Activated CD8-positive, alpha-beta memory T cell treated with anti-CD3 and anti-CD28 coated beads, Interleukin-2, amount 10 ng/mL, durations not matched to agents 7 days and 5 days (primary cell): ENCODE results near the gene CAMSAP1. TPM values are rescaled to one million over a fixed set of nuclear protein-coding genes. Genes with fewer than 3 reads are reported as not detected.
"Not testable (repeated sequence)": the region's sequence is repeated elsewhere in the genome, so short reads cannot be mapped to it uniquely, and the experiment has no call there.

Experiments
- ATAC-seq: fragments of 150-1000 bp; cut with Tn5 transposase; one replicate; pipeline ENCODE4 v1.10.0; 2021; ENCODE audit warnings: moderate library complexity
- CTCF ChIA-PET: fragments of 350-600 bp; sonication (Branson Sonifier 250); formaldehyde crosslinking; loops from one replicate; lab custom pipeline; 2021; ENCODE audit warnings: antibody characterized with exemption; lab: Charles Lee
- DNase-seq: peaks from one replicate; pipeline ENCODE4 v3.0.0-alpha.2; 2020
- H3K27ac Mint-ChIP-seq: one replicate; pipeline ENCODE4 v1.8.0; 2021; ENCODE audit warnings: mild to moderate bottlenecking, mixed read lengths
- H3K27me3 Mint-ChIP-seq: one replicate; pipeline ENCODE4 v1.8.0; 2021; ENCODE audit warnings: mixed read lengths
- H3K36me3 Mint-ChIP-seq: one replicate; pipeline ENCODE4 v1.8.0; 2021; ENCODE audit warnings: mild to moderate bottlenecking, mixed read lengths
- H3K4me1 Mint-ChIP-seq: one replicate; pipeline ENCODE4 v1.8.0; 2021; ENCODE audit warnings: mixed read lengths
- H3K4me3 Mint-ChIP-seq: one replicate; pipeline ENCODE4 v1.8.0; 2021; ENCODE audit warnings: mild to moderate bottlenecking, moderate library complexity, mixed read lengths
- H3K9me3 Mint-ChIP-seq: one replicate; pipeline ENCODE4 v1.8.0; 2022; ENCODE audit warnings: low read depth, mixed read lengths
- total RNA-seq, 2 experiments: library from RNA; stranded (reverse); gene quantifications; one replicate each; pipeline ENCODE4 v1.2.3, GENCODE V29; 2021

CAMSAP1 gene
- total RNA-seq, 2 experiments from 2014 or later, result 20.3 to 22.7 TPM

DNA sequence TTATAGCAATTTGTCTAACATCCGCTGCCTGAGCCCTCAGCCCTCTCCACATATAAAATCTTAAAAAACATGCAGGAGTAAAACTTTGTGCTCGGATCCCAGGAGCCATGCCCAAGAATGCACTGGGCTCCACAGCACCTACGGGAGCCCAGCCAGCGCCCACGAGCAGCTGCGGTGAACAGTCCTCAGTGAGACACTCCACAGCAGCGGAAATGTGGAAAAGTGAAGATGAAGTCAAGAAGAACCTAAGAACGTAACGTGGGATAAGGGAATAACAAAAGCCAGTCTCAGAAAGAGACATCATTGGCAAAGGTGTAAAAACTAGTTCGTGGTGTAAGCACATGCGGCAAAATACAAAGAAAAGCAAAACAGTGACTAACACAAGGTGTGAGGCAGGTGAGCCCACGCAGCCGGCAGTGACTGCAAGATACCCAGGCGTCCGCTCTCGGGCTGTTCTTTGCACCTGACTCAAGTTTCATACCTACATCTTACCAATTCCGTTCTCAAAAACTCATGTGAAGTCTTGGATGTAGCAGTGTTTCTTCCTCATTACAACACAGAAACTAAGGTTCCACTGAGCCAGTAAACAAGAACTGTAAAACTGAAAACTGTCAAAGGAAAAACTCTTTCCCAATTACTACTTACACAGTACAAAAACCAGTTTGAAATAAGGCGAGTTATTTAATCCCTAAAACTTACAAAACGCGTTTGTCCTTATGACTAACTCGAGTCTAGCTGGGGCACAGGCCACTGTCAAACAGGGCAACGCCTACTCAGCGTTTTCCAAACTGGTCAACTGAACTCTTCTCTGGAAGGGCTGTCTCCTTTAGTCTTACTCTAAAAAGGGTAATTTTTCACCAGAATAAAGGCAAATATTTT is 1.7 kb downstream of the CAMSAP1 start:
- CTCF ChIA-PET, result no interaction called here

DNA sequence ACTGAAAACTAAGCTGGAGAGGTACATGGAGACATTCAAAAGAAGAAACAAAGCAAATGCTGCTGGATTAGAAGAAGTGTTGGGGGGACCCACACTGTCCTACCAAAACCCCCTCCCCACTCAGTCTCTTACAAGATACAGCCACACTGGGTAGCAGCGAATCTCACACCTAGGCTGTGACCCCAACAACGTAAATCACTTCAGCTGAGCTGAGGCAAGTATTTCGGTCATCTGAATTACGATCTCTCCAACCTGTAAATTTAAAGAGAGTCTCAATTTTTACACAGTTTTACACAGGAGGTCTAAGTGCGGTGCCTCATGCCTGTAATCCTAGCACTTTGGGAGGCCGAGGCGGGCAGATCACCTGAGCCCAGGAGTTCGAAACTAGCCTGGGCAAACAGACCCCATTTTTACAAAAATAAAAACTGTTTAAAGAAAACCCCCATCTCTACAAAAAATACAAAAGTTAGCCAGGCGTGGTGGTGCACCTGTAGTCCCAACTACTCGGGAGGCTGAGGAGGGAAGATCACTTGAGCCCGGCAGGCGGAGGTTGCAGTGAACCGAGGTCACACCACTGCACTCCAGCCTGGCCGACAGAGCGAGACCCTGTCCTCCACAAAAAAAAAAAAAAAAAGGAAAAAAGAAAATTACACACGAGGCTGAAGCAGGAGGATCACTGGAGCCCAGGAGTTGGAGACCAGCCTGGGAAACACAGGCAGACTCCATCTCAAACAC is 3.4 kb downstream of the CAMSAP1 start:
- DNase-seq (no peak), ATAC-seq (no peak)
- H3K9me3 Mint-ChIP-seq, result peaks cover 3% of the 10 kb centered on the region
- H3K36me3 Mint-ChIP-seq, result peaks cover 23% of the 10 kb centered on the region
- CTCF ChIA-PET, result no interaction called here
- H3K27me3 Mint-ChIP-seq, result no peaks in the 10 kb centered on the region
- H3K4me3 Mint-ChIP-seq, result no peak overlapping the region
- H3K27ac Mint-ChIP-seq, result no peak overlapping the region
- peaks cover 35% of the 10 kb centered on the region for H3K4me1 Mint-ChIP-seq

More for the DNA sequence above, 1.7 kb downstream of the CAMSAP1 start:
- Mint-ChIP-seq H3K27ac (no peak overlapping the region), H3K4me3 (peak overlapping the region; percentile 72), H3K36me3 (peaks cover 30% of the 10 kb centered on the region), H3K4me1 (peaks cover 35% of the 10 kb centered on the region), H3K9me3 (no peaks in the 10 kb centered on the region), H3K27me3 (no peaks in the 10 kb centered on the region)
- ATAC-seq, result no peak
- DNase-seq, result no peak

DNA sequence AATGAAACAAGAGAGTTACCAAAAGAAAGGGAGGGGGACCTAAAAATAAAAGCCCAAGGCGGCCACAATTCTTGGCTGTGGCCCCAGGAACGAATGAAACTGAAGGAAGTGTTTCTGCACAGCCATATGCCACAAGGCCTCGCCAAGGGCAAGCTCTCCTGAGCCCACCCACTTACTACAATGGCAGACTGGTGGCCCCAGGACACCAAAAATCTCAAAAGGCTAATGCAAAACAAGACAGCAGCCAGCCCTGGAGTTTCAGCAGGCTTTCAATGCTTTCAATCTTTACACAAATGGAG is 4.0 kb downstream of the CAMSAP1 start:
- CTCF ChIA-PET, result no interaction called here
- no peaks in the 10 kb centered on the region for H3K27me3 Mint-ChIP-seq
- H3K36me3 Mint-ChIP-seq, result peaks cover 23% of the 10 kb centered on the region
- peaks cover 3% of the 10 kb centered on the region for H3K9me3 Mint-ChIP-seq
- no peak for ATAC-seq
- no peak overlapping the region for H3K27ac Mint-ChIP-seq
- peaks cover 32% of the 10 kb centered on the region for H3K4me1 Mint-ChIP-seq
- no peak for DNase-seq
- H3K4me3 Mint-ChIP-seq, result no peak overlapping the region

DNA sequence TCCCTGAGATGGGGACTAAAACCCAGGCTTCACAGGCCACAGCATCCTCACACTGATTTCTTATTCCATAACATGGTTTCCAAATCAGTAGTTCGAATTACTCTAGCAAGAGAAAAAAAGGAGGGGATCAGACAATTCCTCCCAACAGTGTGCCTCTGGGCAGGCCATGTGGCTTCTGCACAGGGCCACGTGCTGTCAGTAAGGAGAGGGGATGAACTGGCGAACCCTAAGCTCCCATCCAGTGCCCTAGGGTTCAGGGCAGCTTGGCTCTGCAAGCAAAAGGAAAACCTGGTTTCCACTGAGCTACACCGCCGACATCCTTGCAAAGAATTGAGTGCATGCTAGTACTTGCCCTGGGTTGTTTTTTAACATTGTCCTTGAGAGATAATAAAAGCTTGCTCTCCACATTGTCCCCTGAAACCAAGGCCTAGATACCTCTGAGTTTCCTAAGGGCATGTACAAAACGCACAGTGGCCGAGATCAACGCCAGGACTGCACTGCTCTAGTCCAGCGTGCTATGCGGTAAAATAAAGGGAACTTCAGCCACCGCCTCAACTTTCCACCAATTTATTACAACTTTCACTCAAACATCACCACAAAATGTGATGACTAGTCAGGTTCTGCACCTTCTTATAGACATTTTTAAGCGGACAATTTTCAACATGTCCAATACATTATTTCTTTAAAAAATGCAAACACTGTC is 4.5 kb downstream of the CAMSAP1 start:
- H3K36me3 Mint-ChIP-seq, result peaks cover 26% of the 10 kb centered on the region
- CTCF ChIA-PET, result no interaction called here
- H3K27me3 Mint-ChIP-seq, result no peaks in the 10 kb centered on the region
- DNase-seq (no peak), ATAC-seq (no peak)
- H3K9me3 Mint-ChIP-seq, result peaks cover 3% of the 10 kb centered on the region
- H3K4me3 Mint-ChIP-seq, result no peak overlapping the region
- no peak overlapping the region for H3K27ac Mint-ChIP-seq
- peaks cover 29% of the 10 kb centered on the region for H3K4me1 Mint-ChIP-seq

DNA sequence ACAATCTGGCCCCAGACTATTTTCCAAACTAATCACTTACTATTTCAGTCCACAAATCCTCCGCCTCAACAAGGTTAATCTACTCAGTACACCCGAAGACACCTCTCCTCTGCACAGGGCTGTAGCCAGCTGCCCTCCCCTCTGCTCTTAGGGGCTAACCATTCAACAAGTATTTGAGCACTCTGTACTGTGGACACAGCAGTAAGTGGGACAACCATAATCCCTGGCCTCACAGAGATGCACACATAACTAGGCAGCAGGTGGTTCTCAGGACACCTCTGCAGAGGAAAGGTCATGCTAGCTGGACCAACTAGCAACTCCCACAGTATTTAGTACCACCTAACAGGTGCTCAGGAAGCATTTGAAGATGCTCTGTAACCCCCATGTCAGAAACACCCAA is 5.5 kb downstream of the CAMSAP1 start:
- H3K36me3 Mint-ChIP-seq, result peaks cover 26% of the 10 kb centered on the region
- DNase-seq (no peak), ATAC-seq (no peak)
- CTCF ChIA-PET, result no interaction called here
- peaks cover 3% of the 10 kb centered on the region for H3K9me3 Mint-ChIP-seq
- no peak overlapping the region for H3K27ac Mint-ChIP-seq
- H3K4me3 Mint-ChIP-seq, result no peak overlapping the region
- H3K27me3 Mint-ChIP-seq, result no peaks in the 10 kb centered on the region
- H3K4me1 Mint-ChIP-seq, result peaks cover 29% of the 10 kb centered on the region

DNA sequence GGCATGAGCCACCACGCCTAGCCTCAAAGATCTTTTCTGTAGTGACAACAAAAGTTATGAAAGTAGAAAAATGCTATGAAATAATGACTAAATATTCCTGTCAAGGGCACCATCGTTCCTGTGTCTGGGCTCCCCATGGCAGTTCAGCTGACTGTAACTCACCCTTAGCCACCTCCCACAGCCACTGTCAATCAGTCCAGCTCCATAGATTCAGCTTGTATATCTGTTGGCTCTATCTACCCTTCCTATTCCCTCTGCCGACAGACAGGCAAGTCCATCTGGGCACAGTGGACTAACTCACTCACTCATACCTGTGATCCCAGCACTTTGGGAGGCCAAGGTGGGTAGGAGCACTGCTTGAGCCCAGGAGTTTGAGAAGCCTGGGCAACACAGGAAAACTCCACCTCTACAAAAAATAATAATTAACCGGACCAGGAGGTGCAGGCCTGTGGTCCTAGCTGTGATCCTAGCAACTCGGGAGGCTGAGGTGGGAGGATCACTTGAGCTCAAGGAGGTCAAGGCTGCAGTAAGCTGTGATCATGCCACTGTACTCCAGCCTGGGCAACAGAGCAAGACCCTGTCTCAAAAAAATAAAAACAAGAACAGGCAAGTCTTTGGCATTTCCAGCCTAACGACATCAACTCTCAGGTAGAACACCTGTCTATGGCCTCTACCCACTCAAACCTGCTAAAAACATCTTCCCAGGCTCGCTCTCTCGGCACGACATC is 6.2 kb downstream of the CAMSAP1 start:
- no peak for DNase-seq
- H3K4me1 Mint-ChIP-seq, result peaks cover 30% of the 10 kb centered on the region
- no peak for ATAC-seq
- H3K9me3 Mint-ChIP-seq, result peaks cover 3% of the 10 kb centered on the region
- CTCF ChIA-PET, result interaction anchor here (0.6 kb wide), 1 partner anchor 66 kb away, joined by 3 read pairs; no protein-coding TSS in a partner anchor
- H3K27me3 Mint-ChIP-seq, result no peaks in the 10 kb centered on the region
- H3K36me3 Mint-ChIP-seq, result peaks cover 26% of the 10 kb centered on the region
- no peak overlapping the region for H3K4me3 Mint-ChIP-seq
- no peak overlapping the region for H3K27ac Mint-ChIP-seq

DNA sequence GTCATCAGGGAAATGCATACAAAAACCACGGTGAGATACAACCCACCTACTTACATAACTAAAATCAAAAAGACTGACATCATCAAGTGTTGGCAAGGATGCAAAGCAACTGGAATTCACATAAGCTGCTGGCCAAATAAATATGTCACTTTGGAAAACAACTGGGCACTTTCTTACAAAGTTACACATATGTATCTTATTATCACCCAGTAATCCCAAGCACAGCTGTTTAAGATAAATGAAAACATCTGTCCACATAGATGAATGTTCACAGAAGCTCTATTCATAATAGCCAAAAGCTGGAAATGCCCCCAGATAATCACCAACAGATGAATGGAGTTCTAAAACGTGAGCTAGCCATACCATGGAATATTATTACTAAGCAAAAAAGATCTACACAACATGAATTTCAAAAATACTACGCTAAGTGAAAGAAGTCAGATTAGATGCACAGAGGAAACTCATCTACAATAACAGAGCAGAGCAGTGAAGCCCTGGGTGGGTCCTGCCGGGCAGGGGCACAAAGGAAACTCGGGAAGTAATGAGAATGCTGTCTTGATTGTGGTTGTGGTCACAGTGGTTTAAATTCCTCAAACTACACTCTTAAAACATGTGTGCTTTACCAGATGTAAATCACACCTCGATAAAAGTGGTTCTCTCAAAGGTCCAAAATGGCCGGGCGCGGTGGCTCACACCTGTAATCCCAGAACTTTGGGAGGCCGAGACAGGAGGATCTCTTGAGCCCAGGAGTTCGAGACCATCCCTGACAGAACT is 8.5 kb downstream of the CAMSAP1 start:
- no peak overlapping the region for H3K27ac Mint-ChIP-seq
- H3K9me3 Mint-ChIP-seq, result peaks cover 3% of the 10 kb centered on the region
- H3K36me3 Mint-ChIP-seq, result peaks cover 24% of the 10 kb centered on the region
- no peak overlapping the region for H3K4me3 Mint-ChIP-seq
- no peaks in the 10 kb centered on the region for H3K27me3 Mint-ChIP-seq
- CTCF ChIA-PET, result interaction anchor here (0.5 kb wide), 1 partner anchor 1394 kb away, joined by 3 read pairs; no protein-coding TSS in a partner anchor
- DNase-seq, result no peak
- ATAC-seq, result no peak
- H3K4me1 Mint-ChIP-seq, result peaks cover 16% of the 10 kb centered on the region

DNA sequence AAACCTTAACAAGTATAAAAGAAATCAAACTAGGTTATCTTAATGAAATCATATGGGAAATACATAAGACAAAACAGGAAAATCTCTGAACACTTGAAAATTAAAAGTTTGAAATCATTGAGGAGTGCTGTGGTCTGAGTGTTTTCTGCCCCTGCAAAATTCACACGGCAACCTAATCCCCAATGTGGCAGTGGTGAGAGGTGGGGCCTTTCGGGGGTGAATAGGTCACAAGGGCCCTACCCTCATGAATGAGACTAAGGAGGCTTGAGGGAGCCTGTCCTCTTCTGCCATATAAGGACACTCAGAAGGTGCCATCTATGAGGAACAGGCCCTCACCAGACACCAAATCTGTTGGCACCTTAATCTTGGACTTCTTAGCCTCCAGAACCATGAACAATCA is 10.7 kb downstream of the CAMSAP1 start:
- Mint-ChIP-seq H3K27ac (no peak overlapping the region), H3K4me1 (peaks cover 20% of the 10 kb centered on the region), H3K9me3 (peaks cover 3% of the 10 kb centered on the region), H3K4me3 (no peak overlapping the region), H3K27me3 (no peaks in the 10 kb centered on the region), H3K36me3 (peaks cover 15% of the 10 kb centered on the region)
- no peak for DNase-seq
- CTCF ChIA-PET, result no interaction called here
- no peak for ATAC-seq

DNA sequence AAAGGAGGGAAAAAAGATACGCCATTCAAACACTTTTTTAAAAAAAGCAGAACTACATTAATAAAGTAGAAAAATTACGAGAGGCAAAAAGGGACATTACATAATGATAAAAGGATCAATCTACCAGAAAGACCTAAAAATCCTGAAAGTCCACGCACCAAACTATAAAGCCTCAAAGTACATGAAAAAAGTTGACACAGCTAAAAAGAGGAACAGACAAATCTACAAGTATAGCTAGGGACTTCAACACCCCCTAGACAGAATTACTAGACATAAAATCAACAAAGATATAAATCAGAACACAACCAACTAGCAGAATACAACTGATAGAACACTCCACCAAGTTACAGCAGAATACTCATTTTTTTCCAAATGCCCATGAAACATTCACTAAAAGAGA is 11.1 kb downstream of the CAMSAP1 start:
- no peak for ATAC-seq
- no peaks in the 10 kb centered on the region for H3K27me3 Mint-ChIP-seq
- H3K27ac Mint-ChIP-seq, result no peak overlapping the region
- peaks cover 14% of the 10 kb centered on the region for H3K36me3 Mint-ChIP-seq
- no peak overlapping the region for H3K4me3 Mint-ChIP-seq
- H3K9me3 Mint-ChIP-seq, result peaks cover 3% of the 10 kb centered on the region
- CTCF ChIA-PET, result no interaction called here
- no peak for DNase-seq
- H3K4me1 Mint-ChIP-seq, result peaks cover 20% of the 10 kb centered on the region

DNA sequence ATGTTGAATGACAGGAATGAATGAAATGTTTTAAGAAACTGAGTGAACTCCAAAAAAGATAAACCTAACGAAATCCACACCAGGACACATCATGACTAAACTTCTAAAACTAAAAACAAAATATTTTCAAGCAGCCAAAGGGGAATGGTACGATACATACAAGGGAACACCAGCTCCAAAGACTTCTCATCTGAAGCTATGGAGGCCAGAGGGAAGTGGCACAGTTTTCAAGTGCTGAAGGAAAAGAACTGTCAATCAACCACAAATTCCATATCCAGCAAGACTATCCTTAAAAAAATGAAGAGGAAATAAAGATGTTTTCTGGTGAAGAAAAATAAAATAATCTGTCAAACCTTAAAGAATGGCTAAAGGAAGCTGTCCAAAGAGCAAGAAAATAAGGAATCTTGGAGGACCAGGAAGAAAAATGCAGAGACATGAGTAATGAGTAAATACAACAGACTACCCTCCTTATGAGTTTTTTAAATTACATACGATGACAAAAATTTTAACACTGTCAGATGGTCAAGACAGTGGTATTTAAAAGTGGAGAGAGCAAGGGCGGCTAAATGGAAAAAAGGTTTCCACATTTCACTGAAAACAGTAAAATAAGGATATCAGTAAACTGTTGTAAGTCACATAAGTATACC is 12.0 kb downstream of the CAMSAP1 start:
- H3K27me3 Mint-ChIP-seq, result no peaks in the 10 kb centered on the region
- peaks cover 20% of the 10 kb centered on the region for H3K4me1 Mint-ChIP-seq
- CTCF ChIA-PET, result no interaction called here
- no peak overlapping the region for H3K4me3 Mint-ChIP-seq
- peaks cover 3% of the 10 kb centered on the region for H3K9me3 Mint-ChIP-seq
- no peak overlapping the region for H3K27ac Mint-ChIP-seq
- ATAC-seq, result no peak
- no peak for DNase-seq
- peaks cover 11% of the 10 kb centered on the region for H3K36me3 Mint-ChIP-seq

DNA sequence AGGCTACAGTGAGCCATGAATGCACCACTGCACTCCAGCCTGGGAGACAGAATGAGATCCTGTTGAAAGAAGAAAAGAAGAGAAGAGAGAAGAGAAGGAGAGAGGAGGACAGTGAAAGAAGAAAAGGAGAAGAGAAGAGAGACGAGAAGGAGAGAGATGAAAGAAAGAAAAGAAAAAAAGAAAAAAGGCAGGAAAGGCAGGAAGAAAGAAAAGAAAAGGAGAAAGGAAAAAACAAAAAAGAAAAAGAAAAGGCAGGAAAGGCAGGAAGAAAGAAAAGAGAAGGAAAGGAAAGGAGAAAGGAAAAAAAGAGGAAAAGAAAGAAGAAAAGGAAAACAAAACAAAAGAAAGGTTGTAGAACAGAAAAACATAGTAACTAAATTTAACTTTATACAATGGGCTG is 14.2 kb downstream of the CAMSAP1 start:
- Mint-ChIP-seq H3K27ac (no peak overlapping the region), H3K4me1 (peaks cover 15% of the 10 kb centered on the region), H3K4me3 (no peak overlapping the region), H3K36me3 (peaks cover 7% of the 10 kb centered on the region), H3K27me3 (no peaks in the 10 kb centered on the region), H3K9me3 (no peaks in the 10 kb centered on the region)
- CTCF ChIA-PET, result no interaction called here
- DNase-seq (no peak), ATAC-seq (no peak)

DNA sequence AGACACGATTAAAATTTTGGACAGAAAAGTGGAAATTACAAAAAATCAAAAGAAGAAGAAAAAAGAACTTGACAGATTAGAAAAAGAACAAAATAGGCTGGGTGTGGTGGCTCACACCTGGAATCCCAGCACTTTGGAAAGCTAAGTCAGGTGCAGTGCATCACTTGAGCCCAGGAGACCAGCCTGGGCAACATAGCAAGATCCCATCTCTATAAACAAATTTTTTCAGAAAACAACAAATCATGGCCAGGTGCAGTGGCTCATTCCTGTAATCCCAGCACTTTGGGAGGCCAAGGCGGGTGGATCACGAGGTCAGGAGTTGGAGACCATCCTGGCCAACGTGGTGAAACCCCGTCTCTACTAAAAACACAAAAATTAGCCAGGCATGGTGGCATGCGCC is 15.0 kb downstream of the CAMSAP1 start:
- peaks cover 22% of the 10 kb centered on the region for H3K4me1 Mint-ChIP-seq
- H3K4me3 Mint-ChIP-seq, H3K36me3 Mint-ChIP-seq, ATAC-seq, H3K27ac Mint-ChIP-seq, CTCF ChIA-PET, DNase-seq, H3K27me3 Mint-ChIP-seq, H3K9me3 Mint-ChIP-seq: not testable (repeated sequence)
